Measurements from ENCODE around the gene STK11IP. TPM values are rescaled to one million over a fixed set of nuclear protein-coding genes. Genes with fewer than 3 reads are reported as not detected.

Gene STK11IP
- total and polyA plus RNA-seq, 10 of the 15 experiments (the other 5 are each of a cell fraction or from before 2014, with no cell fraction given) = 0.42 to 24.0 (median 11.4) TPM

- ChIA-PET CTCF (interaction anchor here (0.7 to 1.1 kb wide), 3 partner anchors 10 to 31 kb away, joined by 3 to 7 read pairs (median 6); no protein-coding TSS in a partner anchor), POLR2A (no interaction called here), SMC1A (ENCODE audit: uncharacterized antibody, unreplicated experiment) (interaction anchor here (0.6 kb wide), 1 partner anchor 109 kb away, joined by 3 read pairs; no protein-coding TSS in a partner anchor), RAD21 (ENCODE audit: unreplicated experiment) (no interaction called here)
- Histone ChIP-seq H3K4me2 (ENCODE audit: control insufficient read depth, insufficient read depth) (no peak overlapping the region), H3K27ac (ENCODE audit: control insufficient read depth, insufficient read depth) (no peak overlapping the region), H3K9me3 (replicated peaks; ENCODE audit: control insufficient read depth, insufficient read depth, low read length) (no peaks in the 10 kb centered on the region), H3K4me1 (ENCODE audit: control insufficient read depth, insufficient read depth, low read length) (no peaks in the 10 kb centered on the region), H3K9ac (ENCODE audit: control insufficient read depth, insufficient read depth, low read length) (no peak overlapping the region), H3K36me3 (ENCODE audit: control insufficient read depth in 2 of 2, insufficient read depth in 2 of 2, low read length in 1 of 2) (no peaks in the 10 kb centered on the region), H2AFZ (ENCODE audit: control insufficient read depth, low read depth, low read length) (no peak overlapping the region), H3K79me2 (ENCODE audit: control insufficient read depth, insufficient read depth, low read length) (no peaks in the 10 kb centered on the region), H3K27me3 (replicated peaks in 1 of 2; ENCODE audit: control insufficient read depth in 2 of 2, insufficient read depth in 2 of 2, low read length in 1 of 2) (no peaks in the 10 kb centered on the region; a peak in 1 of 4 replicates), H3K4me3 (no peak overlapping the region), H4K20me1 (ENCODE audit: control insufficient read depth, insufficient read depth) (no peaks in the 10 kb centered on the region)
- ATAC-seq (no peak), DNase-seq (ENCODE audit: low read depth, low spot score) (no peak), FAIRE-seq (no peak)
- in situ Hi-C loops (cut with MboI) = no loop called here
- WGBS (ENCODE audit: insufficient coverage, insufficient replicate concordance, low lambda C conversion rate, missing lambda C conversion rate) = 29% methylated on average over 2 of the region's 4 CpGs
- intact Hi-C loops (cut with micrococcal nuclease; ENCODE audit: unreplicated experiment) = no loop called here
- no TSS peak for BruUV-seq (replicated peaks)
- TF ChIP-seq CBX5 (IDR thresholded peaks at IDR 0.05; ENCODE audit: low read depth) (no peak), SMC3 (IDR thresholded peaks at IDR 0.05; ENCODE audit: borderline replicate concordance, low read length) (no peak), ESRRA (IDR thresholded peaks at IDR 0.05; ENCODE audit: low read length) (no peak), CREB1 (IDR thresholded peaks at IDR 0.05; ENCODE audit: low read depth) (no peak), NR2C2 (IDR thresholded peaks at IDR 0.05; ENCODE audit: borderline replicate concordance, control insufficient read depth, insufficient read length, low read depth) (no peak), RCOR1 (conservative IDR thresholded peaks at IDR 0.05; ENCODE audit: low read depth, low read length) (no peak), SMAD1 (IDR thresholded peaks at IDR 0.05; ENCODE audit: low read depth, partially characterized antibody) (no peak), POU2F2 (IDR thresholded peaks at IDR 0.05; ENCODE audit: borderline replicate concordance, low read depth, low read length) (no peak), JUND (IDR thresholded peaks at IDR 0.05; ENCODE audit: low read depth, low read length) (no peak), NKRF (conservative IDR thresholded peaks at IDR 0.05) (no peak)
These were observed 6.6 kb upstream of the STK11IP start for GRCh38 chr2:219591091-219591490.
